Thyroid gland (tissue), 4 donors: ENCODE measurements around the gene SHMT2.

Experiments
- CTCF ChIP-seq, 6 experiments: fragments of 200-600 bp in 3 of 6; fragments of 450-650 bp in 3 of 6; sonication (generic) in 3 of 6; IDR thresholded peaks; one replicate each; pipeline ENCODE4 v1.5.1; 2016 to 2019; ENCODE audit warnings: antibody characterized with exemption in 6 of 6, mild to moderate bottlenecking in 2 of 6, inconsistent platforms in 1 of 6, moderate library complexity in 1 of 6
- POLR2A ChIP-seq, 2 donors: fragments of 450-650 bp; IDR thresholded peaks; one replicate each; pipeline ENCODE4 v1.6.1; 2017; ENCODE audit warnings: antibody characterized with exemption in 2 of 2, mild to moderate bottlenecking in 2 of 2, moderate library complexity in 1 of 2

GRCh38 chr12:57227315-57228115 is 2.0 kb upstream of the SHMT2 start:
- TF ChIP-seq CTCF (IDR thresholded peaks at IDR 0.05) (no peak), POLR2A (IDR thresholded peaks at IDR 0.05) (no peak)
